Measurements from ENCODE around the gene DDAH1.

DDAH1 gene

DNA sequence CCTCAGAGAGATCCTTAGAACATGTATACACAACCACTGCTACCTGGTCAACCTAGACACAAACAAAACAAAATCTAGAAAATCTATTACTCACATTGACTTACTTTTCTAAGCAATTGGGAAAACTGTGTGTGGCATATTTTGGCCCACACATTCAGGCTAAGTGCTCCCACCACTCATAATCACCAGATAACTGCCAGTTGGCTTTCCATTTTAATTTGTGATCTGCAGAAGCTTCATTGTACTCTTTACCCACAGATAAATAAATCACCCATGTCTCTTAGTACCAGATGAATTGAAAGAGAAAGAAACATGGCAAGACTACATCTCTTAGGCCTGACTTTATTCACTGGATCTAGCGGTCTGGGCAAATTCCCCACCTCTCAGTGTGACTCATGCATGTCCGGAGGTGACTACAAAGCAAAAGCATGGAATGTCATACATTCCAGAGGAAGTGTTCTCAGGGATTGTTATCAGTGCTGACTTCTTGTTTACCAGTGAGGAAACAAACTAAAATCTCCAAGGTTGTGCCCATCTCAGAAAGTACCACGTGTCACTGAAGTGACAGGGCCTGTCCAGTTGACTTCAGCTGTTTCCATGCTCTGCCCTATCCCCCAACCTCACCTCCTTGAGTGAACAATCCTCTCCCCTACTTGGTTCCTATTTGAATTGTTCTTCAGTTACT, 136.1 kb downstream of the DDAH1 start:
- DNase-seq (ENCODE audit: low read depth) = peak; percentile 98

DNA sequence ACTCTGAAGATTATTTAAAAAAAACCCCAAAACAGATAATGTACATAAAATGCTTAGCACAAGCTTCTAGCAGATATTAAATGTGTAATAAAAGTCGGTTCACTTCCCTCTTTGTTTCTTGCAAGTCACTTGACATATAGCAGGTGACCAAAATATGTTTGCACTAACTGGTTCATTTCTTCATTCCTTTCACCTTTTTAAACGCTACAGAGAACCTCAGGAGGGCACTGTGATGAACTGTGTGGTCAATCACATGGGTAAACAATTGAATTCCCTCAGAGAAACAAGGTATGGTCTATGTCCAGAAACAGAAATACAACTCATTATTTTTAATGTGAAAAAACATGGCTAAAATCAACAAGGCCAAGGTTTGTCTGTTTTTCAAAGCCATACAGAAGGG, 137.2 kb downstream of the DDAH1 start:
- DNase-seq (ENCODE audit: low read depth) = no peak

DNA sequence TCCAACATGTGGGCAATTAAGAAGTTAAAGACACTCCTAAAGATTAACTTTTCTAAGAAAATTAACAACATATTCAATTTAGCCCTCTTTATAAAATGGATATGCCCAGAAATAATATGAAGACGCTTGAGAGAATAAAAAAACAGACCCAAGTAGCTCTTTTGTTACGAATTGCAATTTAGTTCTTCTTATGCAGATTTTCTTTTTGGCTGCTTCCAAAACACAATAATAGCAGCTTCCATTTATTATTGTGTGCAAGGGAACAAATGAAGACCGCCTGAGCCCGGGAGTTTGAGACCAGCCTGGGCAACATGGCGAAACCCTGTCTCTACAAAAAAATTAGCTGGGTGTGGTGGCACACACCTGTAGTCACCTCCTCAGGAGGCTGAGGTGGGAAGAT, 138.1 kb downstream of the DDAH1 start:
- no peak for DNase-seq (ENCODE audit: low read depth)

DNA sequence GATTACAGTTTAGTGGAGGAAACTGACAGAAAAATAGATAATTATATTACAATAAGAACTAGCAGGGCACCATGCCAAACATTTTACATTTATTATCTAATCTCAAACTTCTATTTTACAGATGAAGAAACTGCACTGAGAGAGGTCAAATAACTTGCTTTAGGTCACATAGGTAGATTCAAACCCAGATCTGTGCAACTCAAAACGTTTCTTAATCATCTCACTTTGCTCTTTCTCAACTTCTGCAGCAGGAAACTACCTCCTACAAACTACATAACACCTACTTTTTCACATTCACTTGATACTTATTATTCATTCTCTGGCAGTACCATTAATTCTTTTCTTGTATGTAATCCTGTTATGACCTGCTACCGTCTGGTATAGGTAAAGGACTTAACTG, 138.6 kb downstream of the DDAH1 start:
- no peak for DNase-seq (ENCODE audit: low read depth)

DNA sequence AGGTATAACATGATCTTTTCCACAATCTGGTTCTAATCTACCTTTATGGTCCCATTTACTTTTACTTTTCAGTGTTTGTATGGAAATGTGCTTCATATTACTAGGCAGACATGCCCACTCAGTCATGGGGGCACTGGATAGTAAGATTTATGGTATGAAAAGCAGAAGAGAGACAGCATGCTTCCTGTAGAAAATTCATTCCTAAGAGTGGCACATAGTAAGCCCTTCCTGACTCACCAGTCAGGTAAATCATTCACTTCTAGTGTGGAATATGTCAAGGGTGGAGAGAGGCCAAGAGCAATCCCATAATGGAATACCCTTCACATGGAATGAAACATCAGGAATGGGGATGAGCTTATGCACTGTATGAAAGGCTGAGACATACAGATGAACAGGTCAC, 139.0 kb downstream of the DDAH1 start:
- no peak for DNase-seq (ENCODE audit: low read depth)

DNA sequence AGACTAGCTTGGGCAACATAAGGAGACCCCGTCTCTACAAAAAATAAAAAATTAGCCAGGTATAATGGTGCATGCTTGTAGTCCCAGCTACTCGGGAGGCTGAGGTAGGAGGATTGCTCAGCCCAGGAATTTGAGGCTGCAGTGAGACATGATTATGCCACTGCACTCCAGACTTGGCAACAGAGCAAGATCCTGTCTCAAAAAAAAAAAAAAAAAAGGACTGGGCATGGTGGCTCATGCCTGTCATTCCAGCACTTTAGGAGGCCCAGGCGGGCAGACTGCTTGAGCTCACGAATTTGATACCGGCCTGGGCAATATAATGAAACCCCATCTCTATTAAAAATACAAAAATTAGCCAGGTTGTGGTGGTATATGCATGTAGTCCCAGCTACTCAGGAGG, 141.2 kb downstream of the DDAH1 start:
- DNase-seq (ENCODE audit: low read depth) = no peak

DNA sequence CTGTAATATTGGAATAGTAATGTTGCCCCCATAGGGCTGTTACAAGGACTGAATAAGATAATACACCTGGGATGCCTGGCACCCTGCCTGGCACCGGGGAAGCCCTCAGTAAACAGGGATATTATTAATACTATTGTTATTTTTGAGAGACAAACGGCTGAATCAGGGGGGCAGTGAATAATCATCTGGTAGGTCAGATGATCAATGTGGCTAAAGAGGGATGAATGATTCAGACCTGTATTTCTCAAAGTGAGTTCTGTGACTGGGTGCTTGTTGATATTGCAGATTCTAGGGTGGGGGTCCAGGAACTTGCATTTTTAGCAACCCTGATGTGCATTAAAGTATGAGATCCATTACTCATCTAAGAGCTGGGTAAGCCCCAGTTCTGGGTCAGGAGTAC, 142.3 kb downstream of the DDAH1 start:
- no peak for DNase-seq (ENCODE audit: low read depth)

DNA sequence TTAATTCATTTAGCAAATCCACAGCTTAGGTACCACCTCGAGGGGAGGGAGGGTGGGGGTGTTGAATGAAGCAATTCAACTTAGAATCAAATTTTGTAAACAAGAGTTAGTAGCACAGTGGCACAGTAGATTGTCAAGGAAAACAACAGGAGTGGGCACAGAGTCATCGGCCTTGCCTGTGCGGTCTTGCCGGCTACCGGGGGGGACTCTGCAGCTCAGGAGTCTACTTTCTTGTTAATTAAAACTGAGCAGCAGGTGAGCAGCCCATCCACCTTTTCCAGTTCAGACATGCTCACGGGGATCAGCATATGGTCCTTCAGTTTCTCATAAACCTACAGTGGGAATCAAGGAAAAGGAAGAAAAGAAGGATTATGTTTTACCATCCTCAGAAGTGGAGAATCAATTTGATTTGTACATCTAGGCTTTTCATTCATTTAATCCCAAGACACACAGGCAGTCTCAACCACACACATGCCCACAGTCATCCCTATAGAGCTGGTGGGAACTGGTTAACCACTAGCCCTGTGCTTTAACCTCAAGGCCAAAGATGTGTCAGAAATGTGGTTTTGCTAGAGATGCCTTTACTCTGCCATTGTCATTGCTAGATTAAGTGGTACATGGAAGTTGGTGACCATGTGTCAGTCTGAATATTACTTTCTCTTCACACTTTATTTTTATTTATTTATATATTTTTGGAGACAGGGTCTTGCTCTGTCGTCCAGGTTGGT, 143.6 kb downstream of the DDAH1 start:
- DNase-seq (ENCODE audit: low read depth) = peak; percentile 73

DNA sequence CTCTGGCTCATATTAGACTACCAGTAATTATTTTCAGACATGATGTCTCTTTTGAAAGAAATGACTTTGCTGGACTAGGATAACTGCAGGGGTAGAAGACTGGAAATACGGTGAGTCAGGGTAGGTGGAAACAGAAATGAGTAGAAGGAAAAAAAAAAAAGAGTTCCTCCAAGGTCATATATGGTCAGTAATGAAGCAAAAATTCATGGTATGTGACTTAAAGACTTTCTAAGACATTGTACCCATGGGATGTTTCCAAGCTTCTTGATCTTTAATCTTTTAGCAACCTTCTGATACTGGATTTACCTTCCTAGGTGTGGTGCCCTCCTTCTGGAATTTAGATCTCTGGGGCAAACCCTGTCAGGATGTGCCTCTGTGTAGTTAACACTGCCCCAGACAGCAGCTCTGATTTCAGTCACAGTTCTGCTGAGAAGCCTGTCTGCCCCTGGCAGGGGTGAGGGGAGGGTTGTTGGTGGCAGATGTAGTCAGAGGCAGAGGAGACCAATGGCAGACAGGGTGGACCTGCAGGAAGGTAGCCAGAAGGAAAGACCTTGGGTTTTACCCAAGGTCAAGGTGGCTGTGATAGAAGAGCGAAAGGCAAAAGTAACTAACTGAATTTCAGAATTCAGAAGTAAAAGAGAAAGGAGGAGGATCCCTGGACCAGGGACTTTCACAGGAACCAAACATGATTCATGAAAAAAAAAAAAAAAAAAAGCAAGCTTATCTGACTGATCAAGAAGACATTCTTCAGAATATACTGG, 144.4 kb downstream of the DDAH1 start:
- peak; percentile 81 for DNase-seq (ENCODE audit: low read depth)

DNA sequence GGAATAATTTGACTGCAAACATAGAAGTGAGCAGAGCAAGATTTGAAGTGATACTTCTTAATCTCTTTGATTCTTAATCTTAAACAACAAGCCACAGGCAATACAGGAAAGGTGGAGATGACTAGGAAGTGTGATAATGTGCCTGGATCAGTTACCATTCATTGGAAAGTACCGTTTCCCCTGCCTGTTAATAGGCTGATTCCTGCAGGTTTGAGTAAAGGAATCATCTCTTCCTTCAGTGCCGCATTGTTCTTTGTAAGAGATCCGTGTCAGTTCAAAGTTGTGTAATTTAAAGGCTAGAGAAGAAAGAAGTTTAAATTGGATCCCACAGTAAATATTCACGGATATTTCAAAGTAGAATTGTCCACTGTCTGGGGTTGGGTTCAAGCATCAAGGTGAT, 145.0 kb downstream of the DDAH1 start:
- no peak for DNase-seq (ENCODE audit: low read depth)

DNA sequence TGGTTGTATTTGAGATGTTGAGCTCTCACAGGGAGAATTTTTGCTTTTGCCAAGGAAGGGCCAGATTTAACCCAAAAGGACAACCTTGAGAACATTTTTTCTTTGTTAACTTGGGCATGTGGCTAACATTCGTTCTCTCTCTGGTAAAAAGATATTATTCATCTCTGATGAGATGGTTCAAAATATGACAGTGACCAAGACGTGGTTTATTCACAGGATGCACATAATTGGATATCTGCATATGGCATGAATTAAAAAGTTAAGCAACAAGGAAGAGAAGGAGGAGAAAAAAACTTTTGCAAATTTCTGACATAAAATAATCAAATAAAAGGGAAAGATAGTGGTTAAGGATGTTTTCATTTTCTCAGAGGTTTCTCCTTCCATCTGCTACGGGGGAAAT, 145.5 kb downstream of the DDAH1 start:
- DNase-seq (ENCODE audit: low read depth) = no peak

DNA sequence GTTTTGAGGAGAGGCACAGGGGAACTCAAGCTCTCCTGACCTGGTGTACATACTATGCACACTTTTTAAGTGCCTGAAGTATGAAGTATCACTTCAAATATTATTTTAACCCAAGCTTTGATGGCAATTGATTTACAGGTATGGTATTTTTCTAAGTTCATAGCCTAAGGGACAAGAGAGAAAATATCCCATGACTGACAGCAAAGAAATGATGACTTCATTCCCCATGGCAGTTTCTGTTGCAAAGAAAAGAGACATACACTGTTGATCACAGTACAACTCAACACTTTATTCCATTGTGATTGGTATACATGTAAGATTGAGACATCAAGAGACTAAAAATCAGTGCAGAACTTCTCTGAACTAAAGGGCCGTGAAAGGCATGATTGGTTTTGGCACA, 146.7 kb downstream of the DDAH1 start:
- no peak for DNase-seq (ENCODE audit: low read depth)

DNA sequence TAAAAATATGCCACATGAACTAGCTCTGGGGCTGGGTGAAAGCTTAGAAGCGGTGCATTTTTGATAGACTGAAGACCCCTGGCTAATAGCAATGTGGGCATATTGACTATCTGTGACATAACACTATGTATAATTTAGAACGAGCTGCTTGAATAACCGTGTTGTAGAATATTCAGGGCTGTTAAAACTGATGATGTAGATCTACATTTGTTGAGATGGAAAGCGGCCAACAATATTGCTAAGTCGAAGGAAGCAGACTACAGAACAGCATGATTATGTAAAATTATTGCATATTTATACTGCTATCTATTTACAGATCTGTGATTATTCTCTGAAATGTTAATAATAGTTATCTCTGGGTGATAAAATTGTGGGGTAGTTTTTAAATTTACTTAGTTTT, 147.4 kb downstream of the DDAH1 start:
- no peak for DNase-seq (ENCODE audit: low read depth)

DNA sequence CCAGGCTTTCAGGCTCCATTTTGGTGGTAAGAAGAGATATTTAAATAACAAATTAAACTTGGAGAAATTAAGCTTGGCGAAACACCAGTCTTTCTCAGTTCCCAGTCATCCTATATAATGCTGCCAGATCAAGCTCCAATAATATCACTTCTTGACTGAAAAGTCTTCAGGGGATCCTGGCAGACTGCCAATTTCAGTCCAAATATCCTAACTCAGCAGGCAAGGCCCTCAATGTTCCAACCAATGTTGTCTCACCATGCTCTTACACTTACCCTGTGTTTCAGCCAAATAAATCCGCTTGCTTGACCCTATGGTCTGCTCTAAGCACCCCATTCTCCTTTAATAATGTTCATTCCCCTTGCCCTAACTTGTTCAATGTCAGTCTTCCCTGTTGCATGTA, 148.6 kb downstream of the DDAH1 start:
- DNase-seq (ENCODE audit: low read depth) = no peak

DNA sequence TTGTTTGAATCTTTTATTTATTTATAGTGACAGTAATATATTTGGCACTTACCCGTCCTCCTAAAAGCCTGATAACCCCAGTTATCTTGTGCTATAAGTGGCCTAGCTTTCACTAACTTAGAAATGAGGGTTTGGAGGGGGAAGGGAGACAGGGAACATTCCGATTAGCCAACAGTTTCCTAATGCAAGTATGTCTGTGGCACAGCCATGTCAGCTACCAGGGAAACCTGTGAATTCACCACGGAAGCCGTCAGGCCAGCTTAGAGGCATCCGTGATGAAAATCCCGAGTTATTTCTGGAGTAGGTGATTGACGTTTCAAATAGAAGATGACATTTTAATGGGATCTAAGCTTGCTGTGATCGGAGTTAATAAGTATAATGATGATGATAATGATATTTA, 149.2 kb downstream of the DDAH1 start:
- DNase-seq (ENCODE audit: low read depth) = no peak

DNA sequence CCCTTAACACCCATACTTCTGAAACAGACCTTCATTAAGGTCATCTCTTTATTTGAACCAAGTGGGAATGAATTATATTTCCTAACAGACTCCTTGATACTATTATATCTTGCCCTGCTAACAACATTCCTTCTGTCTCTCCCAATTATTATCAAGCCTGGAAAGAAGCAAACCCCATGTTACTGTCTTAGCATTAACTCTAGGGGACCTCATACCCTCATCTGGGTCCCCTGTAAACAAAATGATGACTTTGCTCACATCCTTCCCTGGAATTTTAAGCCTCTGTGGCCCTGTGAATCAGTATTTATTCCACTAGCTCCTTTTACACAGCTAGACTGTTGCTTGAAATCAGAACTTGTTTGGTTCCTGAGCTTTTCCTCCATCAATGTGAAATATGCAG, 150.2 kb downstream of the DDAH1 start:
- DNase-seq (ENCODE audit: low read depth) = no peak

DNA sequence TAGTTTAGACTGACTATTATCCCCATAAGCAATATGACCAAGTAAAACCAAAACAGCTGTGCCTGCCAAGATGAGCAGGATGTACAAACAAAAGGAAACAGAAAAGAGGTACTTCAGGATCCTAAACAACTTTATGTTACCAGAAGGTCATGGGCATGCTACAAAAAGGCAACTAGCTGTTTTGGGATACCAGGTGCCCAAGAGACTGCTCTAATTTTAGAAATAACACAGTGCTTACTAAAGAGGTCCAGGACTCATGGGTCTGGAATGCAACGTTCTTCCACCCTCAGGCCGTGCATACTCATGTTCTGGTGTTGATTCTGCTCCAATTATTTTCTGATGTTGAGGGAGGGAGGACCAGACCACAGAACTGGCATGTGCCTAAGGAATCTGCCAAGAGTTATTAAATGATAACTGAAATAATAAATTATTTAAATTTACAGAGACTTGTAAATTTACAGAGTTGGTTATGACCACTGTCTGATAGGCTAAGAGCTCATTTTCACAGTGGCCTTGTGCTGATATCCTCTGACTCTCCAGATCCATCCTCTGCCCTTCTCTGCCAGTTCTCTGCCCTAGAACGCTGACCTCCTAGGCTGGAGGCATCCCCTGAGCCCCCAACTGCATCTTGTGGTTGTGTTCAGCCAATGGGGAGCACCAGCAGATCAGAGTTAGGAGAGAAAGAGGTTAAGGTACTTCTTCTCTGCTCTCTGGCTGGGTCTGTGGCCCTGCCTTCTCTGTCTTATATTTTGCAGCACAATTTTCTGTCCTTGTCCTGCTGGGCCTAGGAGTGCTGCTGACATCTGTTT, 150.9 kb downstream of the DDAH1 start:
- peak; percentile 94 for DNase-seq (ENCODE audit: low read depth)

DNA sequence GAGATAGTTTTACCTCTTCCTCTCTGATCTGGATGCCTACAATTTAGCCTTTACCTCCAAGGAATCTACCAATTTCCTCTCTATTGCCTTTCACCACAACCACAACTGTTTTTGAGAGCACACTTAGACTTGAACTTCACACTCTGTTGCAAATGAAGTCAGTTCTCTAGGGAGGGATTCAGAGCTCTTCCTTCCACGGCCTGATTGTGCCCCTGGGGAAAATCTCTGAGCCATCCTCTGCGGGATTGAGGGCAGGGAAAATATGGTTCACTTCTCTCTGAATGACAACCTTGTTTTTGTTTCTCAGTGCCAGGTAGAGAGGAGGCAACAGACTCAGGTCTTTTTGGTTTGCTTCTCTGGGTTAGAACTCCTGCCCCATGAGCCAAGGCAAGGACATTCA, 153.1 kb downstream of the DDAH1 start:
- DNase-seq (ENCODE audit: low read depth) = no peak

DNA sequence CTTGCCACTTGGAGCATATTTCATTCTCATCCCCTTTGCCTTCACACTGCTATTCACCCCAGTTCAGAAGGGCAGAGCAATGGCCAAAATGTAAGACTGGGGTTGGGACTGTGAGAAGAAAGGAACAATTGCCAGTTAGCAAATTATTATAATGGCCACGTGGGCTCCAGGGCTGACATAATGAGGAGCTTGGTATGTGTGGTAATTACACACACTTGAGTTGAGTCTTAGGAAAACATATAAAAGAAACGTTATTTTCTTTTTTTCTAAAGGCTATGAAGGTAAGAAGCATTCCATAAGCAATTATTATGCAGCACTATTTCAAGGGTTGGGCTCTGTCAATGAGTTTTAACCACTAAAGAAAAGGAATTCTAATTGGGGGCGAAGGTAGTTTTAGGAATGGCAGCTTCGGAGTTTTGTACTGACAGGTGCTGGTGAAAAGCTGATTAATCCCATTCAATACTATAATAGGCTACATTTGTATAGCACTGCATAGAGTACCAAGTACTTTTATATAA, 156.1 kb downstream of the DDAH1 start:
- DNase-seq (ENCODE audit: low read depth) = no peak

DNA sequence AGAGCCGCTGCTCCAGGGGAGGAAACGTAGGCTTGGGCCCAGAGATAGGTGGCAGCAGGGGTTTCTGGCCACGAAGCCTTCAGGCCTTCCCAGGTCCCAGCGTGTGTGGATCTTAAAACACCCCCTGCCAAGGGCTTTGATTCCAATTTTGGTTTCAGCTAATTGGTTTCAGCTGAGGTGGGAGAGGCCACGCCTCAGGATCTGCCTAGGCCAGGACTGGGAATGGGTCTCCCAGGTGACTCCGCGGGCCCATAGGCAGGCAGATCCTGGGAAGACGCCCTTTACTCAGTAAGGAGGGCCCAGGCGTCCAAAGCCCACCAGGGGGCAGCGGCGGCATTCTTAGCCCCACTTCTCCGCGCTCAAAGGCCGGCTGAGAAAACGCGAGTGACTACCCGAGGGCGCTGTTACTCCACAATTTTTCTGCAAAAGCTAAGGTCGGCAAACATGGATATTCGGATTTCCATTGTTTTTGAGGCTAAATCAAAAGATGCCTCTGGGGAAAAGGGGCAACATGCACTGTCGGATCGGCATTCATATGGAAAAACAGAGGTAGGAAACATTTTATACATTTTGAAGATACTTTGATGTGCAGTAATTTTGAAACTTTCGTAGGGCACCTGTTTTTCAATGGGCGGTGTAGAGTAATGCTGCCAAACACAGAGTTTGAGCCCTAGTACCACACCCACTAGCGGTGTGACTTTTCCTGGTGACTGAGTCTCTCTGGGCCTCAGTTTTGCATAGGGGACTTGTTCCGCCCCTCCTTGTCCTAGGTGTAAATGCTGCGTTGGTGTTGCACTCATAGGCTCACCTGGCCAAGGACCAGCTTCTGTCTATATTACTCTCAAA, 156.7 kb downstream of the DDAH1 start:
- peak; percentile 68 for DNase-seq (ENCODE audit: low read depth)

DNA sequence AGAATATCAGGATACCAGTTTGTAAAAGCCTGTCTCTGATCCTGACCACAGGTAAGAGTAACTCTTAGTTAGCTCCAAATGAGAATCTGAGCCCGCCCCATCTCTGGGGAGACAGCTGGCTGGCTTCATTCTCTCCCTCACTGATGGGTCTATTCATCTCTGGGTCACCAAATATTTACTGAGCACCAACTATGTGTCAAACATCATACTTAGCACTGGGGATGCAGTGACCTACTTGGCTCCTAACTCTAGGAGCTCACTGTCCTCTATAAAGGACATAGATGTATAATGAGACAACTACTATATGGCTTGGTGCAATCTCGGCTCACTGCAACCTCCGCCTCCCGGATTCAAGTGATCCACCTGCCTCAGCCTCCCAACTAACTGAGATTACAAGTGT, 158.7 kb downstream of the DDAH1 start:
- no peak for DNase-seq (ENCODE audit: low read depth)

Data from HS-5 (cell line).